K562 (cell line): Measurements from ENCODE around the gene GRB2. TPM values are rescaled to one million over a fixed set of nuclear protein-coding genes. Genes with fewer than 3 reads are reported as not detected.
A peak's percentile ranks its signal among the peaks of the same experiment; 100 is the strongest.

ENCODE experiments used
- BHLHE40 ChIP-seq: IDR thresholded peaks from 2 replicates; pipeline ENCODE4 v1.6.1; 2011; ENCODE audit warnings: low read length, improper control_type of control experiment
- CBX2 ChIP-seq: fragments of 200-600 bp; sonication (generic); IDR thresholded peaks from one replicate; pipeline ENCODE4 v1.6.1; 2012; ENCODE audit warnings: mild to moderate bottlenecking, low read length, inconsistent platforms; ENCODE audit not compliant: insufficient read depth, poor library complexity, severe bottlenecking
- EZH2 ChIP-seq: IDR thresholded peaks from 2 replicates; pipeline ENCODE4 v1.6.1; 2012; ENCODE audit warnings: low read depth, mild to moderate bottlenecking, inconsistent platforms, low read length, borderline replicate concordance
- KLF16 ChIP-seq: IDR thresholded peaks from 2 replicates; pipeline ENCODE4 v1.6.1; 2016; ENCODE audit warnings: antibody characterized with exemption
- SAFB2 ChIP-seq: fragments of 200-400 bp; formaldehyde crosslinking; IDR thresholded peaks from 2 replicates; pipeline ENCODE4 v1.6.1; 2018; ENCODE audit warnings: borderline replicate concordance, low read length, low read depth, moderate library complexity; ENCODE audit not compliant: severe bottlenecking
- SIRT6 ChIP-seq: IDR thresholded peaks from one replicate; pipeline ENCODE4 v1.6.1; 2012; ENCODE audit warnings: low read depth, mild to moderate bottlenecking, control low read depth, inconsistent platforms, low read length, moderate library complexity
- STAT5A ChIP-seq: IDR thresholded peaks from 2 replicates; pipeline ENCODE4 v1.6.1; 2012; ENCODE audit warnings: low read length, inconsistent platforms, borderline replicate concordance
- THRAP3 ChIP-seq: fragments of 450-650 bp; IDR thresholded peaks from 2 replicates; pipeline ENCODE4 v1.6.1; 2016; ENCODE audit warnings: mild to moderate bottlenecking, inconsistent platforms, borderline replicate concordance
- ZNF24 ChIP-seq: fragments of 450-650 bp; IDR thresholded peaks from 2 replicates; pipeline ENCODE4 v1.6.1; 2016
- ZNF347 ChIP-seq: fragments of 450-650 bp; formaldehyde crosslinking; IDR thresholded peaks from 2 replicates; pipeline ENCODE4 v1.4.0; 2020; ENCODE audit warnings: low read depth, mild to moderate bottlenecking, moderate library complexity
- ZNF785 ChIP-seq: fragments of 250-450 bp; sonication (Bioruptor Pico); IDR thresholded peaks from 2 replicates; pipeline ENCODE4 v1.4.0; 2020; ENCODE audit warnings: mild to moderate bottlenecking
- ZNF79 ChIP-seq: fragments of 250-450 bp; sonication (Bioruptor Pico); IDR thresholded peaks from 2 replicates; pipeline ENCODE4 v1.4.0; 2020; ENCODE audit warnings: low read depth, mild to moderate bottlenecking, moderate library complexity
- polyA plus RNA-seq, 8 experiments: library from polyadenylated mRNA; depleted of rRNA in 4 of 8; stranded (reverse) in 5 of 8; unstranded in 3 of 8; fragments of >200 nt; fragmentation: Nextera tagmentation in 2 of 8; fragmentation: Illumina TruSeq in 1 of 8; extraction: Ambion mirVana in 2 of 8; extraction: Trizol in 1 of 8; gene quantifications; 2 replicates each; pipeline versions ENCODE4 v1.2.1 to v1.2.3, GENCODE V29; 2011 to 2014; ENCODE audit warnings: inconsistent platforms in 1 of 8, missing spikeins in 1 of 8
- total RNA-seq, 7 experiments: library from RNA; depleted of rRNA in 6 of 7; stranded (reverse); fragments of >200 nt in 6 of 7; fragmentation: Illumina TruSeq in 2 of 7; extraction: Trizol in 2 of 7; gene quantifications; 2 replicates each; pipeline versions ENCODE4 v1.2.1 to v1.2.3, GENCODE V29; 2011 to 2021; ENCODE audit warnings: low replicate concordance in 1 of 7
- TF ChIP-seq, protein P1 (sequence below): sonication (generic); formaldehyde crosslinking; IDR thresholded peaks from 2 replicates; pipeline ENCODE4 v1.8.0; 2023; ENCODE audit warnings: missing genetic modification reagents, mild to moderate bottlenecking, borderline replicate concordance
- TF ChIP-seq, protein P2 (sequence below): IDR thresholded peaks from 2 replicates; pipeline ENCODE4 v1.6.1; 2011; ENCODE audit warnings: borderline replicate concordance, low read depth, mild to moderate bottlenecking, moderate library complexity, low read length; ENCODE audit not compliant: insufficient read depth, poor library complexity, severe bottlenecking
- TF ChIP-seq, protein P3 (sequence below), 2 experiments: fragments of 450-650 bp in 1 of 2; sonication (generic) in 1 of 2; formaldehyde crosslinking; conservative IDR thresholded peaks; 2 replicates each; pipeline versions ENCODE4 v1.4.0 to v1.8.1; 2020 to 2022; ENCODE audit warnings: mild to moderate bottlenecking in 1 of 2, missing genetic modification reagents in 1 of 2

Gene GRB2
- total and polyA plus RNA-seq, 9 of the 15 experiments (the other 6 are each of a cell fraction or from before 2014, with no cell fraction given) = 57.2 to 136 (median 84.8) TPM

DNA sequence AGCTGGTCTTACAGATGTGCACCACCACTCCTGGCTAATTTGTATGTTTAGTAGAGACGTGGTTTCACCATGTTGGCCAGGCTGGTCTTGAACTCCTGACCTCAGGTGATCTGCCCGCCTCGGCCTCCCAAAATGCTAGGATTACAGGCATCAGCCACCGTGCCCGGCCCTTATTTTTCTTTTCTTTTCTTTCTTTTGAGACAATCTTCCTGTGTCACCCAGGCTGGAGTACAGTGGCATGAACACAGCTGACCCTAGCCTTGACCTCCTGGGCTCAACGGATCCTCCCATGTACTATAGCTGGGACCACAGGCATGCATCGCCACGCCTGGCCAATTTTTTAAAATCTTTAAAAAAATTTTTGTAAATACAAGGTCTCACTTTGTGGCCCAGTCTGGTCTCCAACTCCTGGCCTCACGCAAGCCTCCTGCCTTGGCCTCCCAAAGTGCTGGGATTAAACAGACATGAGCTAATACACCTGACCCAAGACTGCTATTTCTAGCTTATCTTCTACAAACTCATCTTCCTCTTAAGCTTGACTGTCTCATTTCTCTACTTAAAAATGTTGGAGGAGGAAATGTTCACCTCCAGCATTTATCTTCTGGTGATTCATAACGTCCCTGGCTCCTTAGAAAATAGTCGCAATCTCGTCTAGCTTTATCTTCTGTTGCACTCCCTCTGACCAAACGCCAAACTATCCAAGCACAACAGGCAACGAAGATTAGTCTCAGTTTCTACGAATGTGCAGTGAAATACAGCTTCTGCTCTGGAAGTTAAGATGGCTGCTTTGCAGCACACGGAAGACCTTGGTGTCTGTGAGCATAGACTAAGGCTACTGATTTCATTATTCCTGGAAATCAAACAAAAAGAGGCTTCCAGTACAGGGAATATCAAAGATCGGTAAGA lies 42.7 kb upstream of the GRB2 start (continued):
- TF ChIP-seq, protein P1, sequence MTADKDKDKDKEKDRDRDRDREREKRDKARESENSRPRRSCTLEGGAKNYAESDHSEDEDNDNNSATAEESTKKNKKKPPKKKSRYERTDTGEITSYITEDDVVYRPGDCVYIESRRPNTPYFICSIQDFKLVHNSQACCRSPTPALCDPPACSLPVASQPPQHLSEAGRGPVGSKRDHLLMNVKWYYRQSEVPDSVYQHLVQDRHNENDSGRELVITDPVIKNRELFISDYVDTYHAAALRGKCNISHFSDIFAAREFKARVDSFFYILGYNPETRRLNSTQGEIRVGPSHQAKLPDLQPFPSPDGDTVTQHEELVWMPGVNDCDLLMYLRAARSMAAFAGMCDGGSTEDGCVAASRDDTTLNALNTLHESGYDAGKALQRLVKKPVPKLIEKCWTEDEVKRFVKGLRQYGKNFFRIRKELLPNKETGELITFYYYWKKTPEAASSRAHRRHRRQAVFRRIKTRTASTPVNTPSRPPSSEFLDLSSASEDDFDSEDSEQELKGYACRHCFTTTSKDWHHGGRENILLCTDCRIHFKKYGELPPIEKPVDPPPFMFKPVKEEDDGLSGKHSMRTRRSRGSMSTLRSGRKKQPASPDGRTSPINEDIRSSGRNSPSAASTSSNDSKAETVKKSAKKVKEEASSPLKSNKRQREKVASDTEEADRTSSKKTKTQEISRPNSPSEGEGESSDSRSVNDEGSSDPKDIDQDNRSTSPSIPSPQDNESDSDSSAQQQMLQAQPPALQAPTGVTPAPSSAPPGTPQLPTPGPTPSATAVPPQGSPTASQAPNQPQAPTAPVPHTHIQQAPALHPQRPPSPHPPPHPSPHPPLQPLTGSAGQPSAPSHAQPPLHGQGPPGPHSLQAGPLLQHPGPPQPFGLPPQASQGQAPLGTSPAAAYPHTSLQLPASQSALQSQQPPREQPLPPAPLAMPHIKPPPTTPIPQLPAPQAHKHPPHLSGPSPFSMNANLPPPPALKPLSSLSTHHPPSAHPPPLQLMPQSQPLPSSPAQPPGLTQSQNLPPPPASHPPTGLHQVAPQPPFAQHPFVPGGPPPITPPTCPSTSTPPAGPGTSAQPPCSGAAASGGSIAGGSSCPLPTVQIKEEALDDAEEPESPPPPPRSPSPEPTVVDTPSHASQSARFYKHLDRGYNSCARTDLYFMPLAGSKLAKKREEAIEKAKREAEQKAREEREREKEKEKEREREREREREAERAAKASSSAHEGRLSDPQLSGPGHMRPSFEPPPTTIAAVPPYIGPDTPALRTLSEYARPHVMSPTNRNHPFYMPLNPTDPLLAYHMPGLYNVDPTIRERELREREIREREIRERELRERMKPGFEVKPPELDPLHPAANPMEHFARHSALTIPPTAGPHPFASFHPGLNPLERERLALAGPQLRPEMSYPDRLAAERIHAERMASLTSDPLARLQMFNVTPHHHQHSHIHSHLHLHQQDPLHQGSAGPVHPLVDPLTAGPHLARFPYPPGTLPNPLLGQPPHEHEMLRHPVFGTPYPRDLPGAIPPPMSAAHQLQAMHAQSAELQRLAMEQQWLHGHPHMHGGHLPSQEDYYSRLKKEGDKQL (CRISPR knock-in tag) = no peak
- TF ChIP-seq SAFB2 (no peak), EZH2 (no peak), ZNF347 (CRISPR knock-in tag) (no peak), STAT5A (peak; percentile 98), BHLHE40 (no peak; the same call in 1 of the 2 replicates), KLF16 (peak; percentile 89), ZNF24 (no peak), ZNF785 (CRISPR knock-in tag) (no peak), THRAP3 (no peak), CBX2 (no peak), SIRT6 (no peak), ZNF79 (CRISPR knock-in tag) (no peak)
- TF ChIP-seq, protein P2, sequence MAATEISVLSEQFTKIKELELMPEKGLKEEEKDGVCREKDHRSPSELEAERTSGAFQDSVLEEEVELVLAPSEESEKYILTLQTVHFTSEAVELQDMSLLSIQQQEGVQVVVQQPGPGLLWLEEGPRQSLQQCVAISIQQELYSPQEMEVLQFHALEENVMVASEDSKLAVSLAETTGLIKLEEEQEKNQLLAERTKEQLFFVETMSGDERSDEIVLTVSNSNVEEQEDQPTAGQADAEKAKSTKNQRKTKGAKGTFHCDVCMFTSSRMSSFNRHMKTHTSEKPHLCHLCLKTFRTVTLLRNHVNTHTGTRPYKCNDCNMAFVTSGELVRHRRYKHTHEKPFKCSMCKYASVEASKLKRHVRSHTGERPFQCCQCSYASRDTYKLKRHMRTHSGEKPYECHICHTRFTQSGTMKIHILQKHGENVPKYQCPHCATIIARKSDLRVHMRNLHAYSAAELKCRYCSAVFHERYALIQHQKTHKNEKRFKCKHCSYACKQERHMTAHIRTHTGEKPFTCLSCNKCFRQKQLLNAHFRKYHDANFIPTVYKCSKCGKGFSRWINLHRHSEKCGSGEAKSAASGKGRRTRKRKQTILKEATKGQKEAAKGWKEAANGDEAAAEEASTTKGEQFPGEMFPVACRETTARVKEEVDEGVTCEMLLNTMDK = no peak
- TF ChIP-seq, protein P3, sequence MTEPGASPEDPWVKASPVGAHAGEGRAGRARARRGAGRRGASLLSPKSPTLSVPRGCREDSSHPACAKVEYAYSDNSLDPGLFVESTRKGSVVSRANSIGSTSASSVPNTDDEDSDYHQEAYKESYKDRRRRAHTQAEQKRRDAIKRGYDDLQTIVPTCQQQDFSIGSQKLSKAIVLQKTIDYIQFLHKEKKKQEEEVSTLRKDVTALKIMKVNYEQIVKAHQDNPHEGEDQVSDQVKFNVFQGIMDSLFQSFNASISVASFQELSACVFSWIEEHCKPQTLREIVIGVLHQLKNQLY (CRISPR knock-in tag; conservative IDR thresholded peaks at IDR 0.05) = no peak
